ENCODE data around the gene OPTC.
"Not testable (repeated sequence)": the region's sequence is repeated elsewhere in the genome, so short reads cannot be mapped to it uniquely, and the experiment has no call there.

The OPTC gene

GRCh38 chr1:203493901-203494300 lies at the start of gene OPTC:
TSS of gene OPTC (plus strand) at chr1:203494153. CDS start at chr1:203496006, 1,853 bp downstream.
- no peaks in the 10 kb centered on the region for H3K9me3 ChIP-seq
- H3K27me3 ChIP-seq: no peaks in the 10 kb centered on the region
- intact Hi-C loops (cut with DNase I; ENCODE audit: low total_unique reads): no loop called here
- H3K36me3 ChIP-seq: peaks cover 2 to 9% (median 7%) of the 10 kb centered on the region in 3 donors
- DNase-seq: no peak
- H3K4me1 ChIP-seq: no peaks in the 10 kb centered on the region
- TF ChIP-seq CTCF (IDR thresholded peaks at IDR 0.05): no peak
- no peak within 1 kb of the TSS for H3K4me3 ChIP-seq
- H3K27ac ChIP-seq: no peak within 1 kb of the TSS

- Histone ChIP-seq H3K36me3 (no peaks in the 10 kb centered on the region), H3K27me3 (no peaks in the 10 kb centered on the region), H3K27ac (peak overlapping the region in 1 of 2 donors; percentile 85), H3K4me3 (no peak overlapping the region), H3K4me1 (peaks cover 0 to 64% (median 37%) of the 10 kb centered on the region in 4 donors), H3K9me3 (no peaks in the 10 kb centered on the region)
- TF ChIP-seq CTCF (IDR thresholded peaks at IDR 0.05): no peak
- peak in 1 of 2 donors; percentile 62 for DNase-seq
- intact Hi-C loops (cut with DNase I; ENCODE audit: low total_unique reads): loop anchor here (5.0 kb wide), 1 partner anchor 172 kb away; no protein-coding TSS in a partner anchor
Observed at GRCh38 chr1:203444171-203444576, 49.8 kb upstream of the OPTC start.

GRCh38 chr1:203447151-203447550 lies 46.8 kb upstream of the OPTC start:
- intact Hi-C loops (cut with DNase I; ENCODE audit: low total_unique reads): loop anchor here (5.0 kb wide), 1 partner anchor 35 kb away; no protein-coding TSS in a partner anchor
- no peak for TF ChIP-seq CTCF (IDR thresholded peaks at IDR 0.05)

GRCh38 chr1:203447598-203447997 lies 46.4 kb upstream of the OPTC start:
- intact Hi-C loops (cut with DNase I; ENCODE audit: low total_unique reads): loop anchor here (5.0 kb wide), 1 partner anchor 35 kb away; no protein-coding TSS in a partner anchor
- peak overlapping the region; percentile 73 to 79 for H3K27ac ChIP-seq

More at GRCh38 chr1:203447151-203447550, 46.8 kb upstream of the OPTC start:
- DNase-seq: peak in 1 of 2 donors; percentile 43
- Histone ChIP-seq H3K27ac (peak overlapping the region; percentile 73 to 79), H3K4me1 (peaks cover 0 to 51% (median 23%) of the 10 kb centered on the region in 4 donors), H3K9me3 (no peaks in the 10 kb centered on the region), H3K27me3 (no peaks in the 10 kb centered on the region), H3K4me3 (no peak overlapping the region), H3K36me3 (no peaks in the 10 kb centered on the region)

GRCh38 chr1:203448521-203449061 lies 45.4 kb upstream of the OPTC start:
- Histone ChIP-seq H3K27ac (peak overlapping the region; percentile 73 to 79), H3K36me3 (no peaks in the 10 kb centered on the region), H3K4me3 (peak overlapping the region in 1 of 2 donors; percentile 9), H3K4me1 (peaks cover 0 to 44% (median 19%) of the 10 kb centered on the region in 4 donors), H3K27me3 (no peaks in the 10 kb centered on the region), H3K9me3 (no peaks in the 10 kb centered on the region)
- intact Hi-C loops (cut with DNase I; ENCODE audit: low total_unique reads): loop anchor here (5.0 kb wide), 1 partner anchor 34 kb away; no protein-coding TSS in a partner anchor
- TF ChIP-seq CTCF (IDR thresholded peaks at IDR 0.05): no peak
- peak; percentile 73 to 88 for DNase-seq

More at GRCh38 chr1:203447598-203447997, 46.4 kb upstream of the OPTC start:
- H3K4me1 ChIP-seq: peaks cover 0 to 47% (median 21%) of the 10 kb centered on the region in 4 donors
- not testable (repeated sequence) for H3K36me3 ChIP-seq, H3K27me3 ChIP-seq, H3K4me3 ChIP-seq, H3K9me3 ChIP-seq
- DNase-seq: peak in 1 of 2 donors; percentile 11

- H3K36me3 ChIP-seq: no peaks in the 10 kb centered on the region
- H3K9me3 ChIP-seq: no peaks in the 10 kb centered on the region
- no peak for DNase-seq
- peak overlapping the region; percentile 73 to 79 for H3K27ac ChIP-seq
- no peak overlapping the region for H3K4me3 ChIP-seq
- H3K27me3 ChIP-seq: no peaks in the 10 kb centered on the region
- intact Hi-C loops (cut with DNase I; ENCODE audit: low total_unique reads): no loop called here
- peaks cover 0 to 44% (median 19%) of the 10 kb centered on the region in 4 donors for H3K4me1 ChIP-seq
- TF ChIP-seq CTCF (IDR thresholded peaks at IDR 0.05): no peak
Observed at GRCh38 chr1:203450001-203450400, 44.0 kb upstream of the OPTC start.

Data from tibial artery (tissue), 4 donors.